A549 (cell line): ENCODE data around the gene SLCO4A1.

Source experiments
- BHLHE40 ChIP-seq: IDR thresholded peaks from 2 replicates; pipeline ENCODE4 v1.6.1; 2012; ENCODE audit warnings: low read depth, low read length, inconsistent platforms
- CBX2 ChIP-seq: fragments of 200-600 bp; sonication (generic); IDR thresholded peaks from 2 replicates; pipeline ENCODE4 v1.6.1; 2016; ENCODE audit warnings: low read depth, mild to moderate bottlenecking, borderline replicate concordance
- CHD2 ChIP-seq: fragments of 150-350 bp; IDR thresholded peaks from 2 replicates; pipeline ENCODE4 v1.6.1; 2014; ENCODE audit warnings: low read length; ENCODE audit not compliant: partially characterized antibody
- EP300 ChIP-seq, 2 experiments: fragments of >200 bp; sonication (Bioruptor Twin); formaldehyde crosslinking; IDR thresholded peaks; 2 replicates in 1 of 2; 3 replicates in 1 of 2; pipeline ENCODE4 v1.6.1; 2016 to 2017
- PHF8 ChIP-seq: fragments of 200-600 bp; sonication (generic); IDR thresholded peaks from 2 replicates; pipeline ENCODE4 v1.6.1; 2016; ENCODE audit warnings: low read depth, mild to moderate bottlenecking, antibody characterized with exemption, moderate library complexity, borderline replicate concordance
- POLR2A ChIP-seq: IDR thresholded peaks from 2 replicates; pipeline ENCODE4 v1.6.1; 2012; ENCODE audit warnings: mild to moderate bottlenecking, low read length
- RCOR1 ChIP-seq: fragments of 150-350 bp; IDR thresholded peaks from 2 replicates; pipeline ENCODE4 v1.6.1; 2014; ENCODE audit warnings: antibody characterized with exemption, low read length, low read depth
- RNF2 ChIP-seq: fragments of 200-600 bp; sonication (generic); IDR thresholded peaks from 2 replicates; pipeline ENCODE4 v1.6.1; 2016; ENCODE audit warnings: low read depth, mild to moderate bottlenecking, antibody characterized with exemption, moderate library complexity, borderline replicate concordance
- USF2 ChIP-seq: fragments of 450-650 bp; IDR thresholded peaks from 2 replicates; pipeline ENCODE4 v1.6.1; 2014; ENCODE audit warnings: antibody characterized with exemption
- ZFP36 ChIP-seq: fragments of 450-650 bp; IDR thresholded peaks from 2 replicates; pipeline ENCODE4 v1.6.1; 2014; ENCODE audit warnings: borderline replicate concordance; ENCODE audit not compliant: partially characterized antibody
- TF ChIP-seq, protein P1 (sequence below): fragments of >200 bp; sonication (Bioruptor Twin); formaldehyde crosslinking; IDR thresholded peaks from 3 replicates; pipeline ENCODE4 v1.5.1; 2016

DNA sequence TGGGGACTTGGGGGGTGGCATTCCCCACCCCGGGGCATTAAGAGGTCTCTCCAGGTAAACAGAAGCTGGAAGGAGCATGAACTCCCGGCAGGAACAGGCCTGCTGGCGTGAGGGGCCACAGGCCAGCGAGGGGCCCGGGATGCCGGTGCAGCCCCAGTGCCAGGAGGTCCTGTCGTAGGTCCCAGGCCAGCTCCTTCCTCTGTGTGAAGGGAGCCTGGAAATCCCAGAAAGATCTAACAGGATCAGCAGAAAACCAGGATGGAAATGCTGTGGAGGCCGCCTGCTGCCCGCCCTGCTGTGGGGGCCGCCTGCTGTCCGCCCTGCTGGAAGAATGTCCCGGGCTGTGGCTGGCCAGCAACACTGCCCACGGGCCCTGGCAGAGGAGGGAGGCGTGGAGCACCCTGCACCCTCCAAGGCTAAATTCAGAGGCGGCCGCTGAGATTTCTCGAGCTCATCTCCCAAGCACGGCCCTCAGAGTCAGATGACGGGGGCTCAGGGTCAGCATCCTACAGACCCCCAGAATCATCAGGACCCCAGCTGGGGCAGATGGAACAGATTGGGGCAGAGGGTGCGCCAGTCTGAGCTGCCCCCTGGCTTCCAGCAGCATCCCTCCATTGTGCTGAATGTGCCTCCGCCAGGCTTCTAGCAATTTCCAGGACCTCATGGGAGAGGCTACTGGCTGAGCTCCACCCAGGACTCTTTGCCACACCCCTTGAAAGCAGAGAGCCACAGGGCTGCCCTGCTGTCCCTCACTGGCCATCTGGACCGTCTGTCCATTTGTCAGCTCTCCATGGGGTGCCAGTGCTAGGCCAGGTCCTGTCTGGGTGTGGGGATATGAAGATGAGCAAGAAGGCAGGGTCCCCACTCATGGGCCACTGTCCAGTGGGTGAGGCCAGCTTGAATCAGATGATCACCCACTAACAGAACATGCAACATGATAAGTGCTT is 32.2 kb upstream of the SLCO4A1 start:
- TF ChIP-seq RNF2, result no peak
- TF ChIP-seq, protein P1, sequence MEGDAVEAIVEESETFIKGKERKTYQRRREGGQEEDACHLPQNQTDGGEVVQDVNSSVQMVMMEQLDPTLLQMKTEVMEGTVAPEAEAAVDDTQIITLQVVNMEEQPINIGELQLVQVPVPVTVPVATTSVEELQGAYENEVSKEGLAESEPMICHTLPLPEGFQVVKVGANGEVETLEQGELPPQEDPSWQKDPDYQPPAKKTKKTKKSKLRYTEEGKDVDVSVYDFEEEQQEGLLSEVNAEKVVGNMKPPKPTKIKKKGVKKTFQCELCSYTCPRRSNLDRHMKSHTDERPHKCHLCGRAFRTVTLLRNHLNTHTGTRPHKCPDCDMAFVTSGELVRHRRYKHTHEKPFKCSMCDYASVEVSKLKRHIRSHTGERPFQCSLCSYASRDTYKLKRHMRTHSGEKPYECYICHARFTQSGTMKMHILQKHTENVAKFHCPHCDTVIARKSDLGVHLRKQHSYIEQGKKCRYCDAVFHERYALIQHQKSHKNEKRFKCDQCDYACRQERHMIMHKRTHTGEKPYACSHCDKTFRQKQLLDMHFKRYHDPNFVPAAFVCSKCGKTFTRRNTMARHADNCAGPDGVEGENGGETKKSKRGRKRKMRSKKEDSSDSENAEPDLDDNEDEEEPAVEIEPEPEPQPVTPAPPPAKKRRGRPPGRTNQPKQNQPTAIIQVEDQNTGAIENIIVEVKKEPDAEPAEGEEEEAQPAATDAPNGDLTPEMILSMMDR, result no peak
- TF ChIP-seq CBX2, result no peak
- no peak for TF ChIP-seq USF2
- TF ChIP-seq POLR2A, result no peak
- TF ChIP-seq RCOR1, result no peak
- TF ChIP-seq BHLHE40, result no peak
- no peak for TF ChIP-seq CHD2
- no peak for TF ChIP-seq EP300 (IDR thresholded peaks at IDR 0.05)
- TF ChIP-seq ZFP36, result no peak
- TF ChIP-seq PHF8, result no peak
